ENCODE measurements around the gene PRDM11.

Gene PRDM11

DNA sequence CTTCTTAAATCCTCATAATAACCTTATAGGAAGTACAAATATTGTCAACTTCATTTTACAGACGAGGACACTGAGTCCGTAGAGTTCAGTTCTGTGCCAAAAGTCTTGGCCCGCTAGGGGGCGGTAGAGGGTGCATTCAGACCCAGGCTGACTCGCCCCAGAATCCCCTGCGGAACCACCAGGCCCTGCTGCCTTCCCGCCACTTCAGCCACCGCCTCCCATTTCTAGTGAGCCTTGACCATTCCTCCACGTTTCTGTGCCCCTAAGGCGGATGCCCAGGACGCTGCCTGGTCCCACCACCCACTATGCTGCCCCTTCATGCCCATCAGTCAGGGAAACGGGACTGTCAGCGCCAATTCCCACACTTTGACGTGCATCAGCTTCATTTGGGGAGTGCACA is 120.6 kb downstream of the PRDM11 start:
- Histone ChIP-seq H3K4me3 (no peak overlapping the region), H3K27ac (no peak overlapping the region)
- TF ChIP-seq, protein P1, sequence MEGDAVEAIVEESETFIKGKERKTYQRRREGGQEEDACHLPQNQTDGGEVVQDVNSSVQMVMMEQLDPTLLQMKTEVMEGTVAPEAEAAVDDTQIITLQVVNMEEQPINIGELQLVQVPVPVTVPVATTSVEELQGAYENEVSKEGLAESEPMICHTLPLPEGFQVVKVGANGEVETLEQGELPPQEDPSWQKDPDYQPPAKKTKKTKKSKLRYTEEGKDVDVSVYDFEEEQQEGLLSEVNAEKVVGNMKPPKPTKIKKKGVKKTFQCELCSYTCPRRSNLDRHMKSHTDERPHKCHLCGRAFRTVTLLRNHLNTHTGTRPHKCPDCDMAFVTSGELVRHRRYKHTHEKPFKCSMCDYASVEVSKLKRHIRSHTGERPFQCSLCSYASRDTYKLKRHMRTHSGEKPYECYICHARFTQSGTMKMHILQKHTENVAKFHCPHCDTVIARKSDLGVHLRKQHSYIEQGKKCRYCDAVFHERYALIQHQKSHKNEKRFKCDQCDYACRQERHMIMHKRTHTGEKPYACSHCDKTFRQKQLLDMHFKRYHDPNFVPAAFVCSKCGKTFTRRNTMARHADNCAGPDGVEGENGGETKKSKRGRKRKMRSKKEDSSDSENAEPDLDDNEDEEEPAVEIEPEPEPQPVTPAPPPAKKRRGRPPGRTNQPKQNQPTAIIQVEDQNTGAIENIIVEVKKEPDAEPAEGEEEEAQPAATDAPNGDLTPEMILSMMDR (IDR thresholded peaks at IDR 0.05) = no peak
- DNase-seq (ENCODE audit: low spot score) = no peak

GRCh38 chr11:45267652-45268299 is 121.3 kb downstream of the PRDM11 start:
- no peak for DNase-seq (ENCODE audit: low spot score)
- Histone ChIP-seq H3K27ac (no peak overlapping the region), H3K4me3 (no peak overlapping the region)
- TF ChIP-seq, protein P1 (IDR thresholded peaks at IDR 0.05) = no peak

DNA sequence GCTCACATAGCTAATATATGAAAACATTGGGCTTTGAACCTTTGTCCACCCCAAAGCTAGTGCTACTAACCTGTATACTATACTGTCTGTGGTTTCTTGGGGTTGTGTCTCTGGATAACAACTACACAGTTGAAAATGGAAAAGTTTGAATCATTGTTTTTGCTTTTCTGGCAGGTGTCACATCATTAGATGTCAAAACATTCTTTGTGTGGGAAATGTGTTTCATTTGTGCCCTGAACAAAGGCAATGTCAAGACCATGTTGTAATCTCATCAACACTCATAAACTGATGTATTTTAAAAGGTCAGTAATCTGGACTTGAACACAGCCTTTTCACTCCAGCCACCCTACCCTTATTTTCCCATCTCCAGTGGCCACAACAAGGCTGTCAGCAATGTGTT is 123.2 kb downstream of the PRDM11 start:
- no peak overlapping the region for H3K4me3 ChIP-seq
- DNase-seq (ENCODE audit: low spot score) = no peak
- TF ChIP-seq, protein P1 (IDR thresholded peaks at IDR 0.05) = no peak
- H3K27ac ChIP-seq = no peak overlapping the region

GRCh38 chr11:45270946-45271716 is 124.7 kb downstream of the PRDM11 start:
- H3K4me3 ChIP-seq = no peak overlapping the region
- TF ChIP-seq, protein P1 (IDR thresholded peaks at IDR 0.05) = no peak
- no peak for DNase-seq (ENCODE audit: low spot score)
- no peak overlapping the region for H3K27ac ChIP-seq

DNA sequence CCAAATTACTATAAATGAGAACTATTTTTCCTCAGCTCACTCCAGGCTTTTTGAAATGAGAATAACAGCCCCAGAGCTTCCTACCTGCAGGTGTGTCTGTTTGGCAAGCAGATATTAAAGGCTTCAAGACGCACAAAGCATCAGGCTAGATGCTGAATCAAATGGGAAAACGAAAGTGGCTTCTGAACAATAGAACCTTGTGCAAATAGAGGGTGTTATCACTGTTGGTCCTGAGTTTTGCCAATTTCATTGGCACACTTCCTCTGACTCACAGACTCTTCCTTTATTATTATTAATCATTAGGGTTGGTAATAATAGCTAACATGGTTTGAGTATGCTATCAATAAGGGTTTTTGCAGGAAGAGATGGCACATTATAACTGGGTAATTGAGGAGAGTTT is 126.3 kb downstream of the PRDM11 start:
- no peak overlapping the region for H3K4me3 ChIP-seq
- TF ChIP-seq, protein P1 (IDR thresholded peaks at IDR 0.05) = no peak
- DNase-seq (ENCODE audit: low spot score) = no peak
- no peak overlapping the region for H3K27ac ChIP-seq

GRCh38 chr11:45273509-45273908 is 127.1 kb downstream of the PRDM11 start:
- Histone ChIP-seq H3K27ac (no peak overlapping the region), H3K4me3 (no peak overlapping the region)
- no peak for DNase-seq (ENCODE audit: low spot score)
- TF ChIP-seq, protein P1 (IDR thresholded peaks at IDR 0.05) = no peak

DNA sequence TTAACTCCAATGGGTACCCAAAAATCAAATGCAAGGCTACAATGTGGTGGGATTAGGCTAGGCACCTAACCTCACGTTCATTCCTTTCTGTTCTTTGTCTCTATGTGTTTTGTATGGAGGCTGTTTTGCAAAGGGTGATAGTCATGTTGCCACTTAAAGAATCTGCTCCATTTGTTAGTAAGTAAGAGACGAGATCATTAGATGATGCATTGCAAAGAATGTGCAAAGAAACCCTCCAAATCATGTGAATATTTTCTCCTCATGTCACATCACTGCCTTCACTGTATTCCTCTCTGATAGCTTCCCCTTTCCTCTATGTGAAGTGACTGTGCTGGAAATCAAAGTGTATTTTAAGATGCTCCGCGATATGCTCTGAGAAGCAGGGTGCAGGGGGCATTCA is 127.8 kb downstream of the PRDM11 start:
- H3K27ac ChIP-seq = no peak overlapping the region
- no peak for DNase-seq (ENCODE audit: low spot score)
- H3K4me3 ChIP-seq = no peak overlapping the region
- TF ChIP-seq, protein P1 (IDR thresholded peaks at IDR 0.05) = no peak
